Activated T-cell treated with anti-CD3 and anti-CD28 coated beads, Interleukin-2, amount 50 U/mL, for 24 hours (primary cell): Measurements from ENCODE around the gene PHACTR2.
"Not testable (repeated sequence)": the region's sequence is repeated elsewhere in the genome, so short reads cannot be mapped to it uniquely, and the experiment has no call there.

Experiments
- DNase-seq: peaks from one replicate; pipeline ENCODE4 v3.0.0-alpha.2; 2020
- H3K27ac Mint-ChIP-seq: 2 replicates; pipeline ENCODE4 v1.8.0; 2020; ENCODE audit warnings: mild to moderate bottlenecking, mixed read lengths
- H3K27me3 Mint-ChIP-seq: 2 replicates; pipeline ENCODE4 v1.8.0; 2020; ENCODE audit warnings: mixed read lengths
- H3K36me3 Mint-ChIP-seq: 2 replicates; pipeline ENCODE4 v1.8.0; 2020; ENCODE audit warnings: low read depth, mixed read lengths
- H3K4me1 Mint-ChIP-seq: 2 replicates; pipeline ENCODE4 v1.8.0; 2020; ENCODE audit warnings: low read depth, mixed read lengths
- H3K4me3 Mint-ChIP-seq: 2 replicates; pipeline ENCODE4 v1.8.0; 2020; ENCODE audit warnings: mild to moderate bottlenecking, moderate library complexity, mixed read lengths
- H3K9me3 Mint-ChIP-seq: 2 replicates; pipeline ENCODE4 v1.8.0; 2020; ENCODE audit warnings: mixed read lengths

The PHACTR2 gene

DNA sequence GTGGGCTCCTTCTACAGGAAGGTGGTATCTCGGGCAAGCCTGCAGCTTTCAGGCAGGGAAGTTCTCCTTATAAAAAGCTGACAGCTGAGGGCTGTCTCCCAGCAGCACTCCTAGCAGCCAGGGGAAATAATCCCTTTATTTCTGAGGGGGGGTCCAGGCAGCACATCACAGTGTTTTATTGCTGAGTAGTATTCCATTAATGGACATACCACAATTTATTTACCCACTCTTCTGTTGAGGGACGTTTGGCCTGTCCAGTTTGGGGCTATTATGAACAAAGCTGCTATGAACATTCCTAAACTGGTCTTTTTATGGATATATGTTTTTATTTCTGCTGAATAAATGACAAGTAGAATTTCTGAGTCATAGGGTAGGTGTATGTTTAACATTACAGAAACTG lies 20.0 kb upstream of the PHACTR2 start:
- Mint-ChIP-seq H3K9me3 (peaks cover 14% of the 10 kb centered on the region), H3K36me3 (peaks cover 17% of the 10 kb centered on the region), H3K27ac (no peak overlapping the region), H3K4me1 (no peaks in the 10 kb centered on the region), H3K27me3 (no peaks in the 10 kb centered on the region), H3K4me3 (no peak overlapping the region)
- DNase-seq = no peak

DNA sequence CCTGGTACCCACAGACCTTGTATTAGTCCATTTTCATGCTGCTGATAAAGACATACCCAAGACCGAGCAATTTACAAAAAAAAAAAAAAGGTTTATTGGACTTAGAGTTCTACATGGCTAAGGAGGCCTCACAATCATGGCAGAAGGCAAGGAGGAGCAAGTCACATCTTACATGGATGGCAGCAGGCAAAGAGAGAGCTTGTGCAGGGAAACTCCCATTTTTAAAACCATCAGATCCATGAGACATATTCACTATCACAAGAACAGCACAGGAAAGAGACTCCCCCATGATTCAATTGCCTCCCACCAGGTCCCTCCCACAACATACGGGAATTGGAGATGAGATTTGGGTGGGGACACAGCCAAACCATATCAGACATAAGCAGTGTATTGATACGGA lies 17.6 kb upstream of the PHACTR2 start:
- H3K4me3 Mint-ChIP-seq, H3K4me1 Mint-ChIP-seq, DNase-seq, H3K27ac Mint-ChIP-seq, H3K27me3 Mint-ChIP-seq: not testable (repeated sequence)
- Mint-ChIP-seq H3K9me3 (peaks cover 20% of the 10 kb centered on the region), H3K36me3 (peaks cover 20% of the 10 kb centered on the region)

DNA sequence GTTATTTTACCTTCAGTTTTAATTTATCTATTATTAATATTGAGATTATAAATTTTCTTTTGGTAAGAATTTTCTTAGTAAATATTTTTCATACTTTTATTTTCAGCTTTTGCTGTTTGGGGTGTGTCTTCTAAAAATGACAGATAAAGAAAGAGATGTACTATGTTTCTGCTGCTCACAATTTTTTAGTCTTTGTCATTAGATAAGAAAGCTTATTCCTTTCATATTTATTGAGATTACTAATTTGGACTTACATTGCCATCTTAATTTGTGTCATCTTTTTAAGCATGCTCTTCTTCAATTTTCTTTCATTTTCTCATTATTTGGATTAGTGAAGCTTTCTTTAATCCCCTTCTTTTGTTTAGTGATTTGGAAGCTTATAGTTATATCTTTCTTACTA lies 13.6 kb upstream of the PHACTR2 start:
- no peak overlapping the region for H3K4me3 Mint-ChIP-seq
- H3K27ac Mint-ChIP-seq = no peak overlapping the region
- H3K4me1 Mint-ChIP-seq = no peaks in the 10 kb centered on the region
- H3K36me3 Mint-ChIP-seq = peaks cover 25% of the 10 kb centered on the region
- no peaks in the 10 kb centered on the region for H3K27me3 Mint-ChIP-seq
- peaks cover 39% of the 10 kb centered on the region for H3K9me3 Mint-ChIP-seq
- no peak for DNase-seq

DNA sequence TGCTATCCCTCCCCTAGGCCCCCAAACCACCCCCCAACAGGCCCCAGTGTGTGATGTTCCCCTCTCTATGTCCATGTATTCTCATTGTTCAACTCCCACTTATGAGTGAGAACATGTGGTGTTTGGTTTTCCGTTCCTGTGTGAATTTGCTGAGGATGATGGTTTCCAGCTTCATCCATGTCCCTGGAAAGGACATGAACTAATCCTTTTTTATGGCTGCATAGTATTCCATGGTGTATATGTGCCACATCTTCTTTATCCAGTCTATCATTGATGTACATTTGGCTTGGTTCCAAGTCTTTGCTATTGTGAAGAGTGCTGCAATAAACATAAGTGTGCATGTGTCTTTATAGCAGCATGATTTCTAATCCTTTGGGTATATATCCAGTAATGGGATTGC lies 11.8 kb upstream of the PHACTR2 start:
- not testable (repeated sequence) for H3K4me1 Mint-ChIP-seq, DNase-seq, H3K27me3 Mint-ChIP-seq, H3K4me3 Mint-ChIP-seq, H3K27ac Mint-ChIP-seq
- Mint-ChIP-seq H3K36me3 (peaks cover 15% of the 10 kb centered on the region), H3K9me3 (peaks cover 26% of the 10 kb centered on the region)

DNA sequence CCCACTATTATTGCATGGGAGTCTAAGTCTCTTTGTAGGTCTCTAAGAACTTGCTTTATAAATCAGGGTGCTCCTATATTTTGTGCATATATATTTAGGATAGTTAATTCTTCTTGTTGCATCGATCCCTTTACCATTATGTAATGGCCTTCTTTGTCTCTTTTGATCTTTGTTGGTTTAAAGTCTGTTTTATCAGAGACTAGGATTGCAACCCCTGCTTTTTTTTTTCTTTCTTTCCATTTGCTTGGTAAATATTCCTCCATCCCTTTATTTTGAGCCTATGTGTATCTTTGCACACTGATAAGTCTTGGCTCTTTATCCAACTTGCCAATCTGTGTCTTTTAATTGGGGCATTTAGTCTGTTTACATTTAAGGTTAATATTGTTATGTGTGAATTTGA lies 8.3 kb upstream of the PHACTR2 start:
- H3K4me1 Mint-ChIP-seq, H3K27me3 Mint-ChIP-seq, H3K4me3 Mint-ChIP-seq, DNase-seq, H3K27ac Mint-ChIP-seq: not testable (repeated sequence)
- Mint-ChIP-seq H3K36me3 (peaks cover 13% of the 10 kb centered on the region), H3K9me3 (peaks cover 23% of the 10 kb centered on the region)

DNA sequence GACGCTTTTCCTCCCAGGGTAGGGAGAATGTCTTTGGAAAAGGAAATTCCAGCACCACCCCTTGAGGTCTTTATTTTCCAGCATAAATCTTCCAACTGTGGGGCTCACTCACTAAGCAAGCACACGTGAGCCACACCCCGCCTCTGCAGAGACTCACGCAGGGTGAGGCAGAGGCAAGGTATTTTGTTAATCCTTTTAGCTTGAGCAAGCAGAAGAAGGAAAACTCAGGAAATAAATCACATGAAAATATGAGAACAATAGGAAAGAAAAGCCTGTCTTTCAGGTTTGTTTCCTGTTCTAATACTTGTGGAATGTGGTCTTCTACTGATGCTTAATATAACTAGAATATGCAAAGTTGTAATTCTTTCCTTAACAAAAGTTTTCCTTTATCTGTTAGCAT lies 4.1 kb upstream of the PHACTR2 start:
- peaks cover 16% of the 10 kb centered on the region for H3K4me1 Mint-ChIP-seq

DNA sequence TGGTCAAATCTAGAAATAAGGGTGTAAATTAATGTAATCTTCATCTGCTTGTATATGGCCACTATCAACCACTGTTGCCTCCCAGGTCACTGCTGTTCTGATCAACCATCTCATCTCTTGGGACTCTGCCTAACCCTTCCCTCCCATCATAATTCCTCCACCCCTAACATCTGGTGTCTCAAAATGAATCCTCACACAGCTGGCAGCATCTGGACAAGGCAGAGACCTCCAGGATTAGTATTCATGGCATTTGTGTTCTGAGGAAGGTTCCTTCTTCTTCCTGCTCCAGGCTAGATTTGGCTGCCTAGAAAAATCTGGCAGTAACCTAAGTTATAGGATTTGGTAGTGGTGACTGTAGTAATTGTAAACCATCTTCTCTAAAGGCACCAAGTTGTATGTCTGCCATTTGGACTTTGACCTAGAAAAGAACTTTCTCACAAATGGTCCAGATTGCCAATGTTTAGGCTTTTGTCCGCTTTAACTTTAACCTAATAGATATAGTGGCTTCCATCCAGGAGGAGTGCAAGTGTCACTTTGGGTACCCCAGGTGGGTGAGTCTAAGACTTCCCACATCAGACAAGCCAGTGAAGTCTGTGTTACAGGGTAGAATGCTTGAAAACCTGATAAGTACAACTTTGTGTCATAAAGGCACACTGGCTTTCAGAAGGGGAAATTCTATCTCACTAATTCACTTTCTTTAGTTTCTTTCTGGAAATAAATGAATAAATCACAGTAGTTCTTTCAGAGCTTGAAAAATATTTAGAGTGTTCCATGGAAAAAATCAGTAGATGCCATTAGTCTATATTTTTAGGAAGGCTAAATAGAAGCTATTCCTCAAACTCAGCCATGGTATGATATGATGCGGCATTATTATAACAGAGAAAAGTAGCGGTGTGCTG lies 3.0 kb upstream of the PHACTR2 start:
- peaks cover 25% of the 10 kb centered on the region for H3K4me1 Mint-ChIP-seq
- no peaks in the 10 kb centered on the region for H3K36me3 Mint-ChIP-seq
- H3K9me3 Mint-ChIP-seq = peaks cover 3% of the 10 kb centered on the region
- H3K27ac Mint-ChIP-seq = no peak overlapping the region
- no peak overlapping the region for H3K4me3 Mint-ChIP-seq
- peaks cover 12% of the 10 kb centered on the region for H3K27me3 Mint-ChIP-seq
- no peak for DNase-seq

More for the DNA sequence above, 4.1 kb upstream of the PHACTR2 start:
- Mint-ChIP-seq H3K9me3 (peaks cover 9% of the 10 kb centered on the region), H3K4me3 (no peak overlapping the region), H3K27ac (no peak overlapping the region), H3K27me3 (peaks cover 8% of the 10 kb centered on the region), H3K36me3 (no peaks in the 10 kb centered on the region)
- DNase-seq = no peak

DNA sequence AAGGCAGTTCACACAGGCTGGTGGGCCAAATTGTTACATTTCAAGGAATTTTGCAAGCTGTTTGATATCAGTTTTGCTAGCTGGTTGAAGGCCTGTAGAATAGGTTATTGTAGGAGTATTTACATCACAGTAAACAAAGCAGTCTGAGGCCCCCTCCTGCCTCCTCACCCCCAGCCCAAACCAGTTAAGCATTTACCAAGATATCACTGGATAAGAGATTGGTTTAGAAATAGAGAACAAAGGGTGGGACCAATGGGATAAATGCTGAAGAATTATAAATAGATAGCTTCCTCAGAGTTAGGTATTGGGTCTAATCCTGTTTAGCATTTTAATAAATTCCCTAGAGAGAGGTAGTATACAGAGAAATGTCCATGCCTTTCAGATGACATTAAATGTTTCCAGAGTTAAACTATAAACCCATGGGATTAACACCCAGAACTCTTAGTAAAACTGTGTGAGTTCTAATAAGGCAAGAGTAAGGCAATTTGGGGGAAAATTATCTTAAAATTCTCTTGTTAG lies 2.3 kb upstream of the PHACTR2 start:
- DNase-seq = no peak
- Mint-ChIP-seq H3K9me3 (peaks cover 3% of the 10 kb centered on the region), H3K36me3 (no peaks in the 10 kb centered on the region), H3K27me3 (peaks cover 16% of the 10 kb centered on the region), H3K4me1 (peaks cover 31% of the 10 kb centered on the region), H3K27ac (no peak overlapping the region), H3K4me3 (no peak overlapping the region)

DNA sequence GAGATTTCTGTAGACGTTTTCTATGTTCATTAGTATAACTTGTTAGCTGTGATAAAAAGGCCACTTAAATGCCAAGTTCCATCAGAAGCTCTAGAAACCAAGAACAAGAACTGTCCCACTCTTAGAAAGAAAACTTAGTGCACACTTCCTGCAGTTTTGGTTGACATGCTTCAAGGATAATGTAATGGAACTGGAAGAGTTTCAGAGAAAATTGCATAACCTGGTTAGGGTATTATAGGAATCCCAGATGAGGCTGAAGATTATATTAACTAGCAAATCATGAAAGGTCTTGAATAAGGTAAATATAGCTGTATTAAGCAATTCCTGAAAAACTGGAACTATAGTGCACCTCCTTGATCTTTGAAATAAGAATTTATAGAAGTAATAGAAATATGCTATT lies 1.8 kb upstream of the PHACTR2 start:
- no peak overlapping the region for H3K4me3 Mint-ChIP-seq
- no peak overlapping the region for H3K27ac Mint-ChIP-seq
- H3K9me3 Mint-ChIP-seq = peaks cover 3% of the 10 kb centered on the region
- DNase-seq = no peak
- H3K4me1 Mint-ChIP-seq = peaks cover 35% of the 10 kb centered on the region
- H3K36me3 Mint-ChIP-seq = no peaks in the 10 kb centered on the region
- H3K27me3 Mint-ChIP-seq = peaks cover 16% of the 10 kb centered on the region

DNA sequence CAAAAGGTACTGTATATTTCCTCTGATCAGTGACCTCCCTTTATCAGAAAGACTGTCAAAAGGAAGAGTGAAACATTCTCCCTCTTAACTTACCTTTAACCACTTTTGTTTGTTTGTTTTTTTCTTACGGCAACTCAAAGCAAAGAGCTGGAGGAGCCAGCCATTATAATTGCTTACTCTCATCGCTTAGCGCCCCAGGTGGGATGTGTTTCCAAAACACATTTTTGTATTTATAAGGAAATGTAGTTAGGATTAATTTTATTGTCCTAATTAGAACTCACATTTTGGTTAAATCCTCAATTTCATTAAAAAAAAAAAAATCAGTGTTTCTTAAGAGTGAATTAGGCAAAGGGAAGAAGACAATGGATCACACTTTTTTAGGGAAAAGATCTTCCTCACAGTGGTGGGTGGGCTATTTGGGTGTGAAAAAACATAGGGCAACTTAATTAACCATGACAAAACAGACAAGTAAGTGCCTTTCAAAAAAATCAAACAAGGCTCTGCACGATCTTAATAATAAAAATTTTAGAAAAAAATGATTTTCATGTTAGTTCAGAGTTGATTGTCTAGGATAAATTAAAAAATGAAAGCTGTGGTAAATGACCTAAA lies 1.2 kb upstream of the PHACTR2 start:
- peaks cover 40% of the 10 kb centered on the region for H3K4me1 Mint-ChIP-seq
- H3K9me3 Mint-ChIP-seq = no peaks in the 10 kb centered on the region
- H3K4me3 Mint-ChIP-seq = no peak overlapping the region
- DNase-seq = no peak
- no peaks in the 10 kb centered on the region for H3K36me3 Mint-ChIP-seq
- H3K27ac Mint-ChIP-seq = no peak overlapping the region
- H3K27me3 Mint-ChIP-seq = peaks cover 16% of the 10 kb centered on the region

DNA sequence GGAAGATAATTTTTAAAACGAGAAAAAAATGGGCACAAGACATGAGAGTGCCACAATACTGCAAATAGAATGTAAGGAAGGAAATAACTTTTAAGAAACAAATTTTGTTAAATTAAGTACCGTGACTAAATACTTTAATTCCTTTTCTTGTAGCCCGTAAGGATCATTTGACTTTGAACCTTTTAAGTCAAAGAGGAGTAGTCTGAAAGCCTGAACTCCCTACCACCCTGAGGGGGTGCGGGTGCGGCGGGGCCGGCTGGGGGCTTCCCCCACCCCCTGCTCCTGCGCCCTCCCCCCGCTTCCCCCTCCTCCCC lies 231 bp upstream of the PHACTR2 start:
- no peak for DNase-seq
- Mint-ChIP-seq H3K9me3 (peaks cover 8% of the 10 kb centered on the region), H3K36me3 (peaks cover 6% of the 10 kb centered on the region), H3K27me3 (peaks cover 16% of the 10 kb centered on the region), H3K4me3 (peak overlapping the region; percentile 58), H3K27ac (no peak overlapping the region), H3K4me1 (peaks cover 40% of the 10 kb centered on the region)

DNA sequence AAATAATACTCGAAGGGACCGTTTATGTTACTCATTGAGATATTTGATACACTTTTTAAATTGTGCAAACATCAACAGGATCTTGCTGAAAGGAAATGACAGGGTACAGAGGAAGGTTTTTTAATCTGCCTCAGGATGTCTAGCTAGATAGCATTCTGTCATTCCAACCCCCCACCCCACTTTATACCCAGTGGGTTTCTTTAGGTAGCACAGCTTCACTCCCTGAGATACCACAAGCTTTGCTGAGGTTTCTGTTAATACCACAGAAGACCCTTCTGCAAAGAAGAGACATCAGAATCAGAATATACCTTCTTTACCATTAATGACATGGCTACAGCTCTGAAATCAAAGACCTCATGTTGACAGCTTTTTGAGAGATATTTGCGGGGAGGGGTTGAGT lies 1.3 kb downstream of the PHACTR2 start:
- Mint-ChIP-seq H3K4me1 (peaks cover 41% of the 10 kb centered on the region), H3K27me3 (peaks cover 16% of the 10 kb centered on the region), H3K9me3 (peaks cover 13% of the 10 kb centered on the region), H3K27ac (peak overlapping the region; percentile 68), H3K4me3 (peak overlapping the region; percentile 81), H3K36me3 (peaks cover 9% of the 10 kb centered on the region)
- DNase-seq = no peak

DNA sequence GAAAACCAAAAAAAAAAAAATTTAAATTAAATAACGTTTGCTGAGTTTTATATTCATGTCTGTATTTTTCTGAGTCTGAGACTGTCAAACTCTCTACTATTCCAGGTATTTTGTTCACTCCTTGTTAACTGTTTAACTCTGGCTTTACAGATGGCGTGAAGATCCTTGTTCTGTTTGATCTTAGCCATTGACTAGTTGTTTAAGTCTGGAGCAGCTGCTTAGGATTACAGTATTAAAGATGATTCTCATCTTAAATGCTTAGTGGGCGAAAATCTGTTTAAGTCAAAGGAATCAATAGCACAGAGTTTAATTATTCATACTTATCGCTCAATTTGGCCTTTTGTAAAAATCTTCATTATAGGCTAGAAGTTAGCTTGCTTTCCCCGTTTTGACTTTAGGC lies 2.4 kb downstream of the PHACTR2 start:
- H3K4me1 Mint-ChIP-seq = peaks cover 36% of the 10 kb centered on the region
- H3K27ac Mint-ChIP-seq = no peak overlapping the region
- no peak for DNase-seq
- H3K9me3 Mint-ChIP-seq = peaks cover 13% of the 10 kb centered on the region
- peaks cover 9% of the 10 kb centered on the region for H3K36me3 Mint-ChIP-seq
- H3K4me3 Mint-ChIP-seq = no peak overlapping the region
- H3K27me3 Mint-ChIP-seq = peaks cover 16% of the 10 kb centered on the region

DNA sequence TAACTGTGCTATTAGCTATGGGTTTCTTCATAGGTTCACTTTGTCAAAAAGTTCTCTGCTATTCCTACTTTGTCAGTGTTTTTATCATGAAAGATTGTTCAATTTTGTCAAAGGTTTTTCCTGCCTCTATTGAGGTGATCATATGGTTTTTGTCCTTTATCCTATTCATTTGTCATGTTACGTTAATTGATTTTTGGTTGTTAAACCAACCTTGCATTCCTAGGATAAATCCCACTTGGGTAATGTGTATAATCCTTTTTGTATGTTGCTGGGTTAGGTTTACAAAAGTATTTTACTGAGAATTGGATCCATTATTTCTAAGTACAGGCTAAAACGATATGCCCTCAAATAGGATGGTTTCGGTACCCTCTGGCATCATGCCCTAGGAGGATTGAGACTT lies 5.0 kb downstream of the PHACTR2 start:
- Mint-ChIP-seq H3K9me3 (peaks cover 13% of the 10 kb centered on the region), H3K36me3 (peaks cover 9% of the 10 kb centered on the region), H3K27me3 (peaks cover 13% of the 10 kb centered on the region), H3K4me3 (no peak overlapping the region), H3K27ac (no peak overlapping the region), H3K4me1 (peaks cover 36% of the 10 kb centered on the region)
- no peak for DNase-seq

DNA sequence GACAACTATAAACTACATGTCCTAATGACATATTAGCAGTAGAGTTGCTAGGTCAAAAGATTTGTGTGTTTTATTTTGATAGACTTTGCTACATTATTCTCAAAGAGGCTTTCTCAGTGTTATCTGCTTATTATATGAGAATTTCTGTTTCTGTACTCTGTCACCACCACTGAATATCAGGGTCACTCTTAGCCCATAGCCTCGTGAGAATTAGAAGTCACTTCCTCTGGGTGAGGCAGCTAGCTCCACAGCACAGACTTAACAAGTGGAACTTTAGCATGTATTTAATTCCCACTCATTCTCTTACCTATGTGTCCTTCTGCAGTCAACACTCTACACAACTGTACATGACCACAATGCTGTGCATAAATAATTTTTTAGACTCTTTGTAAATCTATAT lies 6.7 kb downstream of the PHACTR2 start:
- H3K4me3 Mint-ChIP-seq = no peak overlapping the region
- no peak for DNase-seq

More for the DNA sequence above, 6.7 kb downstream of the PHACTR2 start:
- no peak overlapping the region for H3K27ac Mint-ChIP-seq
- peaks cover 4% of the 10 kb centered on the region for H3K27me3 Mint-ChIP-seq
- peaks cover 34% of the 10 kb centered on the region for H3K4me1 Mint-ChIP-seq
- peaks cover 9% of the 10 kb centered on the region for H3K36me3 Mint-ChIP-seq
- peaks cover 13% of the 10 kb centered on the region for H3K9me3 Mint-ChIP-seq
